ENCODE measurements around the gene NPC1.

Gene NPC1

DNA sequence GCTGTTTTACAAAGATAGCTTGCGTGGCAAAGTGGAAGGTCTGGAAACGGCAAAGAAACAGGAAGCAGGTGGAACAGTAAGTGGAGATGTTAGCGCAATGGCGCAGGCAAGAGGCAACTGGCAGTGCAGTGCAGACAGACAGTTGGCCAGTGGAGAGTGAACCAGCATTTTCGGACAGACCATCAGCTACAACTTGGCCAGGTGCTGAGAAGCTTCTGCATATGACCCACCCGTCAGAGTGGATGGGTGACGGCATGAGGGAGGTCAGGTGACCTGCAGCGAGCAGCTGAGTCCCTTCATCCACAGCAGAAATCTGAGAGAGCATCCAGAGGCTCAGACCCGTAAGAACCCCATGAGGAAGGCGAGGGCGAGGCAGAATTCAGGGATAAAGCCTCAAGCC is 33.8 kb downstream of the NPC1 start:
- in situ Hi-C loops (cut with HindIII; ENCODE audit: low sequenced_read_pairs): no loop called here

DNA sequence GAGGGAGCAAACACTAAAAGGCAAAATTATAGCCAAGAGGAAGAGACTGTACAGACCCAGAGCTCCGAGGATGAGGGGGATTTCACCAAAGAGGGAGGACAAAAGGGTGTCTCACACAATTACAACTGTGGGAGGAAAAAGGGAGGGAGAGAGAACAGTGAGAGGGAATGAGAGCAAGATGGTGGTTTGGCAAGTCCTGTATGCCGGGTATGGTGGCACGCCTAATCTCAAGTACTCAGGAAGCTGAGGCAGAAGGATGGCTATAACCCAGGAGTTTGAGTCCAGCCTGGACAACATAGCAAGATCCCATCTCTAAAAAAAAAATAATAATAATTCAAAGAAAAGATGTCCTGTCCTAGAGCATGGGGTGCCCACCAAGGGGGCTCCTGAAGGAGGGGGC is 34.3 kb downstream of the NPC1 start:
- in situ Hi-C loops (cut with HindIII; ENCODE audit: low sequenced_read_pairs): no loop called here

DNA sequence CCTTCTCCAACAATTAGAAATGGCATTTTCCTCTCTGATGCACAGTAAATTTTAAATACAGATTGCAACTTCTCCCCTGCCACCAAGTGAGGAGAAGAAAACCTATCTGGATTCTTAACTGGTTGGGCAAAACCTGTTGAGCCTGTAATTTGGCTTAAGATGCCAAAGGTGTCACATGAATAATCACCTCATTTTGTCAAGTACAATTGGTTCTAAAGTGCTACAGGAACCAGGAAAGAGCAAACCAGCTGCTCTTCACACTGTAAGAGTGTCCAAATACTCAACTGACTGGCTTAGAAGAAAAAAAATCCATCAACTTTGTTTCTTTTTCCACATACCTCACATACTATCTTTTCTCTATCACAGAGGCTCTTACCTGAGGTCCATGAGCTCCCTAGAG is 35.4 kb downstream of the NPC1 start:
- in situ Hi-C loops (cut with HindIII; ENCODE audit: low sequenced_read_pairs): no loop called here

DNA sequence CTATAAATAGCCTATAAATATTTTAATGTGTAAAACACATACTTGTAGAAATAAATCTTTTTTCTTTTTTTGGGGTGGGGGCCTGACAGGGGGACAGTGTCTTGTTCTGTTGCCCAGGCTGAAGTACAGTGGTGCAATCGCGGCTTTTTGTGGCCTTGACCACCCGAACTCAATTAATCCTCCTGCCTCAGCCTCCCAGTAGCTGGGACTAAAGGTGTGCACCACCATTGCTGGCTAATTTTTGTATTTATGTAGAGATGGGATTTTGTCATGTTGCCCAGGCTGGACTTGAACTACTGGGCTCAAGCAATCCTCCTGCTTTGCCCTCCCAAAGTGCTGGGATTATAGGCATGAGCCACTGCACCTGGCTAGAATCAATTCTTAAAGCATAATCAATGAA is 37.6 kb downstream of the NPC1 start:
- in situ Hi-C loops (cut with HindIII; ENCODE audit: low sequenced_read_pairs): no loop called here

DNA sequence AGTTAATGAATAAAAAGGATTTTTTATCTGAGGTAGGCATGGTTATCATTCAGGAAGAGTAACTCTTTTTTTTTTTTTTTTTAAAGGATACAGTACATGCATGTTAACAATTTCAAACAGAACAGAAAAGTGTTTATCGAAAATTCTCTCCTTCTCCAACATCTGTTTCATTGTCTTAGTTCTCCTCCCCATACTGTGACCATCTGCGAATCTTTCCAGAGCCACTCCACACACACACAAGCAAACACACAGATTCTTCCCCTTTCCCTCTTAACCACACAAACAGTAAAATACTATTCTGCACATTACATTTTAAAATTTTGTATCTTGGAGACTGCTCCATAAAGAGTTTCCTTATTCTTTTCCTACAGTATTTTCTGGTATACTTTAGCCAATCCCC is 38.0 kb downstream of the NPC1 start:
- in situ Hi-C loops (cut with HindIII; ENCODE audit: low sequenced_read_pairs): no loop called here

DNA sequence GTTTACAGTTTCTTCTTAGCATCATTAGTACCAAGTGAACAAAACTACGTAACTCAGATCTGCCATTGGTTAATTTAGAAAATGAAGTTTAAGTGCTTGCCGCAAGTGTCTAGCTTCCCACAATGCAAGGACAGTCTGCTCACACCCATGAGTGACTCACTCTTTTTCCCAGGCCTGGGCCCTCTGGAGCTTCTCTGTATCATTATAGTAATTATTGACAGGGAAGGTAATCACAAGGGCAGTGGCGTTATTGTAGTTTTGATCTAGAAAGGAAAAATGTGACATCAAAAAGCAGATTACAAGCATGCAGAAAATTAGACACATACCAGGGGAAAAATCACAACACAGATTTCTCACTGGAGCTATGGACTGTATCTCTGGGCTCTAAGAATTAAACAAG is 38.5 kb downstream of the NPC1 start:
- in situ Hi-C loops (cut with HindIII; ENCODE audit: low sequenced_read_pairs): no loop called here

DNA sequence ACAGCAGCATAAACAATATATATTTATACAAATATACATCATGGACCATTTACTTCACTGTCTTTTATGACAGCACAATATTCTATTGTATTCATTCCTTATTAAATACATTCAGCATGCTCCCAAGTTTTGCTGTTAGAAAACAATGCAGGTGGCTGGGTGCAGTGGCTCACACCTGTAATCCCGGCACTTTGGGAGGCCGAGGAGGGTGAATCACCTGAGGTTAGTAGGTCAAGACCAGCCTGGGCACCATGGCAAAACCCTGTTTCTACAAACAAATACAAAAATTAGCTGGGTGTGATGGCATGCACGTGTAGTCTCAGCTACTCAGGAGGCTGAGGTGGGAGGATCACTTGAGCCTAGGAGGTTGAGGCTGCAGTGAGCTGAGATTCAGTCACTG is 39.0 kb downstream of the NPC1 start:
- in situ Hi-C loops (cut with HindIII; ENCODE audit: low sequenced_read_pairs): no loop called here

DNA sequence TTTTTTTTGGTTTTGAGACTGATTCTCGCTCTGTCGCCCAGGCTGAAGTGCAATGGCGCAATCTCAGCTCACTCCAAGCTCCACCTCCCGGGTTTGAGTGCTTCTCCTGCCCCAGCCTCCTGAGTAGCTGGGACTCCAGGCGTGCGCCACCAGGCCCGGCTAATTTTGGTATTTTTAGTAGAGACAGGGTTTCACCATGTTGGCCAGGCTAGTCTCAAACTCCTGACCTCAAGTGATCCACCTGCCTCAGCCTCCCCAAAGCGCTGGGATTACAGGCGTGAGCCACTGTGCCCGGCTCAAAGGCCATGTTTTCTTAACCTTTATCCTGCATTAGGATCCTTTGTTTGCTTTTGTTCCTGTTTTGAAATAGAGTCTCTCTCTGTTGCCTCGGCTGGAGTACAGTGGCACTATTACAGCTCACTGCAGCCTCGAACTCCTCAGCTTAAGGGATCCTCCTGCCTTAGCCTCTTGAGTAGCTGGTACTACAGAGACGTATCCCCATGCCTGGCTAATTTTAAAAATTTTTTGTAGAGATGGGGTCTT is 41.0 kb downstream of the NPC1 start:
- in situ Hi-C loops (cut with HindIII; ENCODE audit: low sequenced_read_pairs): no loop called here

DNA sequence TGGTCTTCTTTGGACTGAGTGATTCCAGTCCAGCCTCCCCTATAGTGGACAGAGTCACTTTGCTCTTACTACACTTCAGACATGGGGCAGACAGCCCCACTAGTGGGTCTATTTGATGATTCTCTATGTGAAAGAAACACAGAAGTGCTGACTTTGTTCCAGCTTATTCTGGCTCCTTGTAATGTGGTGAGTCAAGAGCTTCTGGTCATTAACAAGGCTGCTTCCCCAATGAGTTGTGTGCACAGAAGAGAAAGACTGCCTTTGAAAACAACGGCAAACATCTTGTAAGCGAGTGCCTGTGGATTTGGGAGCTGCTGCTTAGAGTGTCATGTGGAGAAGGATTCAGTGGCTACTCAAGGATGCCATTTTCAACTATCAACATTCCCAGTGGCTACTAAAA is 43.8 kb downstream of the NPC1 start:
- in situ Hi-C loops (cut with HindIII; ENCODE audit: low sequenced_read_pairs): no loop called here

DNA sequence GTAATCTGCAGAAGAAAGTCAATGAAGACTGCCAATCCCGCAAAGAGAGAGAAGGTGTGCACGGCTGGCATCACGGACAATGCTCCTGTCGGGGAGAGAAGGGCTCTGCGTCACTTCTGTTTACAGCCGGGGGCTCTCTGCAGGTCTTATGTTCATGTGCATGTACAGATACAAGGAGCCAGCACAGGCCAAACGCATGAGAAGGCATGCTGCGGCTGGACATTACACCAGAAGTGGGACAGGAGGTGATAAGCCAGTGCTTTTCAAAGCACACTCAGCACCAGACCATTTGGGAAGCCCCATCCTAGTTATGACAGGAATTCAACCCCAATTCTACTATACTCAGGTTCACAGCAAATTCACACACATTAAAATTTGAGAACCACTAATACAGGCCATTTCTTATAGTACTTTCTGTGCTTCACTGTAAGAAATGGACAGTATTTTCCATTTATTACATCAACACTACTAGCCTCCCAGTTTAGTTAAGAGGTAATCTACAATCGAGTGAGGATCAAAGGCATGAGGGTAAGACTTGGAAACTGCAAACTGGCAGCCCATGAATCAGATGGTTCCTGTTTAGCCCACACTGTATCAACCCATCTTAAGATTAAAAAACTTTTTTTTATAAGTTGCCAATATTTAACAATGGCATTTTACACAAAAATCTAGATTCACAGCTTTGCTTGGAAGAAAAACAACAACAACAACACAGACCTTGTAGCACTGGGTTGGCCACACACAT is 44.8 kb downstream of the NPC1 start:
- in situ Hi-C loops (cut with HindIII; ENCODE audit: low sequenced_read_pairs): no loop called here

DNA sequence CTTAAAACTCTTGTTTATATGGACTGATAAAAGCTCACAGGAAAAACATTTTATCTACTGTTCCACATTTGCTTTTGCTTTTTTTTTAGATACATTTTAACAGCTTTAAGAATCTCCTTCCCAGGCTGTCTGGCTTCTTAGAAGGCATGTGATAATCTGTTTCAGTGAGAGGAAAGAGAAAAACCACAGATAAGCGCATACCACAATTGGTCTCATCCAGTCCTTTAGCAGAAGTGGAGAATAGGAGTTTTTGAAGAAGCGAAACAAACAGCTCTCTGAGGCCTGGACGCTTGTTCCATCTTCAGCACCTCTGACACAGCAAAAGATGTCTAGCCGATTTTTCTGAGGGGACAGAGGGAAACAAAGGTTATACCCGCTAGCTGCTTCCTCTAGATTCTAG is 45.4 kb downstream of the NPC1 start:
- in situ Hi-C loops (cut with HindIII; ENCODE audit: low sequenced_read_pairs): no loop called here

DNA sequence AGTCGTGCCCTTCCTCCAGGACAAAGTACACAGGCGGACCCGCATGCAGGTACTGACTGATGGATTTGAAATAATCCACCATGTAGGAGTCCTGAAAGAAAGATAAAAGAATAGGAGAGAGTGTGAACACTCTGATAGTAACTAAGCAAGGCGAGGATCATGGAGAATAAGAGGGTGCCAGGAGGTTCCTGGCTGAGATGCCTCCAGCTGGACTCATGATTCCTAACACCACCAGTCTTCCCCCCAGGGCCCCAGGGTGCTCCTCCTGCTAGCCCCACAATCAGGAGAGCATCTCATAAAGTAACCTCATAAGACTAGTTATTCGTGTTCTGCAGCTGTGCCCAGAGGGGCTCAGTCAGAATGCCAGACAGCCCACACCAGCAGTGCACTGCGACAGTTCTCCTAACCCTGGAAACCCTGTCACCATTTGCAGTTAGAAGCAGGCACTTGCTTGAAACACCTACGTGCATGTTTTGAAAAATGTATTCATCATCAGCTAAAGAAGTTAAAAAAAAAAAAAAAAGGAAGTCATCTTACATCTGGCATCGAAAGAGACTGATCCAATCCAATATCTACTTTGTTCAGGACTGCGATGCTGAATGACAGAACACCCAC is 46.3 kb downstream of the NPC1 start:
- in situ Hi-C loops (cut with HindIII; ENCODE audit: low sequenced_read_pairs): no loop called here

DNA sequence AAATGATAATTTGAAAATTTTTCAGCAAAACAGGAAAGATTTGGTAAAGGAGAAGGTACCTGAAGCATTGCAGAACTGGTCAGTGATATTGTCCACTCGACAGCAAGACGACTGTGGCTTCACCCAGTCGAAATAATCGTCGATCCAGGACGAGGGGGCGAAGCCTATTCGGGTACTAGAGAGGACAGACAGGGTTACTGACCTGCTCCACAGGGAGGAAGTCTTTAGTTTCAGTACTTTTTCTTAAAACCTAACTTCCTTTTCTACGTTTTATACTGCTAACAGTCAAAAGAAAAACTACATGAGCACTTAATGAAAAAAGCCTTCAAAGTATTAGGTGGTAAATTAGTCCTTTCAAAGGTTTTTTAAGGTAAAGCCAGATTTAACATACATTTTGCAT is 47.0 kb downstream of the NPC1 start:
- in situ Hi-C loops (cut with HindIII; ENCODE audit: low sequenced_read_pairs): no loop called here

DNA sequence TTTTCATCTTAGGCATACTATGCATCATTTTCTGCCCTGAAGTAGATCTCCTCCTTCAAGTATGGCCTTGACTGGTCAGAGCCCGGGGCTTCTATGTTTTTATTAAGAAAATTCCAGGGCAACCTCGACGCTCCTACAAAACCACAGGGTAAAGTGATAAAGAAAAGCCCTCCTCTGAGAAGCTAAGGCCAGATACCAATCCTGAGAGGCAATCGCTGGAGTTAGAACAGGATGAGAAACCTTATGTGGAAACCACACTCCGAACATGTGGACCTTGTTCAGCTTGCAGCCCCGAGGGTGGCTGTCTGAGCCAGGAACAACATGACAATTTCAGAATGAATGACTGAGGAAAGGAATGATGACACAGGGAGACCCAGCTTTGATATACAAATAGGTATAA is 47.4 kb downstream of the NPC1 start:
- in situ Hi-C loops (cut with HindIII; ENCODE audit: low sequenced_read_pairs): no loop called here

DNA sequence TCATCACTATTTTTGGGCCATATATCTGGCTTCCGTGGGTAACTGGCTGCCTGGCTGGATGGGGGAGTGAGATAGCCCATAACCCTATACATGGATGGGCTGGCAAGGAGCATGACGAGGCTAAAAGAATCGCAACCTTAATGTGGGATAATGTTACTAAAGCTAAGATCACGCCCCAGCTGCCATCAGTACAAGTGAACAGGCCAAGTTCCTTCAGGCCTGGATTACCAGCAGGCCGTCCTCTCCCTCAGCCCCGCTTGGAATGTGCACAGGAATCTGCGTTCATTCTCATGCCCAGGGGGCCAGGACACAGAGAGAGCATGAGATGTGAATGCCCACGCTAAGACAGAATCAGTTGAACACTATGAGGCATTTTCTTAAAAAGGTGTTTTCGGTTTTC is 48.3 kb downstream of the NPC1 start:
- in situ Hi-C loops (cut with HindIII; ENCODE audit: low sequenced_read_pairs): no loop called here

DNA sequence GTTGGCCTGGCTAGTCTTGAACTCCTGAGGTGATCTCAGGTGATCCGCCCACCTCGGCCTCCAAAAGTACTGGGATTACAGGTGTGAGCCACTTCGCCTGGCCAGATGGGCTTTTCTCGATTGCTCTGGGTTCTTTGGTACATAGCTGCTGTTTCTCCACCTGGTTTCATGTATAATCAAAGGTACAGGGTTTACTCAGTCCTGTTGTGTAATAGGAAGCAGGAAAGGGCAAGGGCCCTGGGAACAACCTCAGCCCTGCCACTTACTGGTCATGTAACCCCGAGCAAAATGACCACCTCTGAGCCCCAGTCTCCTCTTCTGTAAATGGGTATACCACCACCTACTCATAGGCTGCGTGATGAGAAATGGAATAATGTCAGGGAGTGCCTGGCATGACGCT is 49.0 kb downstream of the NPC1 start:
- in situ Hi-C loops (cut with HindIII; ENCODE audit: low sequenced_read_pairs): no loop called here

DNA sequence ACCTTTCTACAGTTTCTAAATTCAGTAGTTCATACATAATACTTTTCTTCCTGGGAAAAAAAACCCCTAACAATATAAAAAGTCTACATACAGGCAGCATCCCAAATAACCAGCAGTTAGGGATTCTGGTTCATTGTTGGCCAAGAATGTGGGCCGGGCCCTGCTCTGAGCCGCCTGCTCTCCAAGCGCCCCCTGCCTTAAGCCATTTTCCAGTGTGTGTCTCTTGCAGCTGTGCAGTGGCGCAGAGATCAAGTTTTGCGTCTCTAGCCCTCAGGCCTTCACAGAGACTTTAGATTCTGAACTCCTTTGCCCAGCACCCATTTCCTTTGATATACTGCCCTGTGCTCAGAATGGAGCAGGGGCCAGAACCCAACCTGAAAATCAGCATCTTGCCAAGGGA is 50.1 kb downstream of the NPC1 start:
- in situ Hi-C loops (cut with HindIII; ENCODE audit: low sequenced_read_pairs): no loop called here

DNA sequence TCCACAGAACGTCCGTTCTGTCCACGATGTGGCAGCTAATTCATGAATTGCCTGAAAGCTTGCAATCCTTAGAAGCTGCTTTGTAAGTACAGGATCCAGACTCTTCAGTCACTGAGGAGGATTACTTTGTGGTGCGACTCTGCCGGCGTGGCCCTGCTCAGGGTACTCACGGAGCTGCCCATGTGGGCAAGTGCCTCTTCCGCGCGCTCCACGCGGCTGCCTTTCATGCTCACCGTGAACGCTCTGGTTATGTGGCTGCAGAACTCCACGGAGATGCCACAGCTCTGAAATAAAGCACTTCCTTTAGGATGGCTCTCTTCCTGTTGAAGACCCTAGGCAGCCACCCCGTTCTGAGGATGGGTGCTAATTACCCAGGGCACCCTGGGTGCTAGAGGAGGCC is 52.0 kb downstream of the NPC1 start:
- in situ Hi-C loops (cut with HindIII; ENCODE audit: low sequenced_read_pairs): loop anchor here (5.0 kb wide), 1 partner anchor 48 kb away; no protein-coding TSS in a partner anchor

DNA sequence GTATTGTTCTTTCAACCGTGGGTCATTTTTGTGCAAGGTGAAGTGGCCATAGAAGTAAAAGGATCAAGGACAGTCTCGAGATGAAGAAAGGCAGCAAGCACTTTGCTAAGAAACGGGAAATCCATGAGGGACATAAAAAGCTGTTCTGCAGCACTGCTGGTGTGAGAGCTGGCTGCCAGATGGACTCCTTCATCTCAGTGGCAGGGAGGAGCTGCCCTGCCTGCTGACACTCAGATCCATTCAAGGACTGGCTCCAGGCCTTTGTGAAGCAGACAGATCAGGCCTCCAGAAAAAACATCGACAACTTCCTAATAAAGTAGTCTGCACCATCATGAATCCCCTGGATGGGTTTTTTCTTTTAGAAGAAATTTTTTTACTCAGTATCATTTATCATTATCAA is 53.5 kb downstream of the NPC1 start:
- in situ Hi-C loops (cut with HindIII; ENCODE audit: low sequenced_read_pairs): loop anchor here (5.0 kb wide), 1 partner anchor 49 kb away; no protein-coding TSS in a partner anchor

DNA sequence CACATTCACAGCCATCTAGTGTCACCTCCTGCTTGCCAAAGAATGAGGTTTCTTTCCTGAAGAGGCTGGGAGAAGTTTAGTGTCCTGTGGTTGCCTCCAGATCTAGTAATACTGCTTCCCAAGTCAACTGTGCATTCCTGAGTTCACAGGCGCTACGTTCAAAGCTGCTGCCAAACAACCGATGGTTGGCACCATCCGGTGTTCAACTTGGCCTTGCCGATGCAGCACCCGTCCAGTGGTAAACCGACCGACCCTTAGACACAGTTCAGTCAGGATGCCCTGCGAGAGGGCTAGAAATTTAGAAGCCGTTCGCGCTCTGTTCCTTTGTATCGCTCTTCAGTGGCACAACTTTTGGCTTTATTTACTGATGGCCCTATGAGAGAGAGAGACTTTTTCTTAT is 54.4 kb downstream of the NPC1 start:
- in situ Hi-C loops (cut with HindIII; ENCODE audit: low sequenced_read_pairs): loop anchor here (5.0 kb wide), 1 partner anchor 50 kb away; no protein-coding TSS in a partner anchor

DNA sequence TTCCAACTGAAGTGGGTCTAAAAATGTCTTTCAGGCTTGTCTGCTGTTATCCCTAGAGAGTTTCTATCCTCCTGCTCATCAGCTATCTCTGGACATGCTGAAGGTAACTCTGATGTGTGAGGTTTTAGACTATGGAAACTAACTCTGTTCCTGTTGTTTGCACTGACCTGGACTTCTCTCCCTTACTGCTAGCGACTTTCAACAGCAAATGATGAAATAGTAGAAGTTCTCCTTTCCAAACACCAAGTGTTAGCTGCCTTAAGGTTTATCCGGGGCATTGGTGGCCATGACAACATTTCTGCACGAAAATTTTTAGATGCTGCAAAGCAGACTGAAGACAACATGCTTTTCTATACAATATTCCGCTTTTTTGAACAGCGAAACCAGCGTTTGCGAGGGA is 56.1 kb downstream of the NPC1 start:
- in situ Hi-C loops (cut with HindIII; ENCODE audit: low sequenced_read_pairs): loop anchor here (5.0 kb wide), 1 partner anchor 52 kb away; no protein-coding TSS in a partner anchor

DNA sequence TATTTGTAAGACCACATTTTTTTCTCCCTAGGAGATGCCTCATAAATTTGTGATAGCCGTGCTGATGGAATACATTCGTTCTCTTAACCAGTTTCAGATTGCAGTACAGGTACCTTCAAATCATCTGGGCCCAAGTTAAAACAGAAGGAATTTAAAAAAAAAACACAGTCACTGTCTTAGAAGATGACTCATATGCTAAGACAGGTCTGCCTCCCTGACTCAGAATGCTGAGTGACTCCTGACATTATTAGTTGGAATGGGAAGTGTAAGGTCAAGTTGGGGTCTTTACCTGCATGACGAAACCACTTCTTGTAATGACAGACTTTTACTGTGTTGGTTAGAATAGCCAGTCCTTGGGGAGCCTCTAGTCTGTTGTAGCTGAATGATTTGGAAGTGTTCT is 56.7 kb downstream of the NPC1 start:
- in situ Hi-C loops (cut with HindIII; ENCODE audit: low sequenced_read_pairs): loop anchor here (5.0 kb wide), 1 partner anchor 53 kb away; no protein-coding TSS in a partner anchor
